ENCODE measurements around the gene THSD8. TPM values are rescaled to one million over a fixed set of nuclear protein-coding genes. Genes with fewer than 3 reads are reported as not detected.

The THSD8 gene
- total RNA-seq, result 10 to 100 TPM in 1 of 5 experiments, 1 to 10 TPM in 2, under 1 TPM in 1, not detected in 1; 0.80 to 18.9 (median 2.1) TPM
- polyA plus RNA-seq, result not detected
- total RNA-seq, result not detected

GRCh38 chr19:12801466-12802266 is at the start of gene THSD8, which contains the start of gene PRDX2:
Gene THSD8, plus strand, starts transcription at chr19:12802069. Its CDS starts 3 bp downstream, at chr19:12802072.
Gene PRDX2, minus strand, starts transcription at chr19:12801800. Its CDS starts 539 bp downstream, at chr19:12801261.
- Histone ChIP-seq H3K4me3 (ENCODE audit: low read length) (peak within 1 kb of the TSS; percentile 88), H3K4me1 (ENCODE audit: control insufficient read depth in 2 of 2, insufficient read depth in 2 of 2, low read length in 2 of 2) (peaks cover 19 to 20% of the 10 kb centered on the region in 2 donors), H3K27me3 (ENCODE audit: control insufficient read depth in 2 of 2, insufficient read depth in 2 of 2, low read length in 2 of 2) (no peaks in the 10 kb centered on the region), H3K9me3 (ENCODE audit: control insufficient read depth in 2 of 3, low read length in 3 of 3) (no peaks in the 10 kb centered on the region), H3K27ac (ENCODE audit: low read depth, low read length) (peak within 1 kb of the TSS; percentile 86), H3K36me3 (ENCODE audit: control insufficient read depth in 2 of 3, insufficient read depth in 3 of 3, low read length in 3 of 3) (peaks cover 0 to 28% (median 5%) of the 10 kb centered on the region in 3 experiments)
- Mint-ChIP-seq H3K27ac (peak within 1 kb of the TSS; percentile 59 to 90 (median 78)), H3K9me3 (peaks cover 0 to 1% (median 0%) of the 10 kb centered on the region in 11 donors), H3K36me3 (peaks cover 0 to 7% (median 0%) of the 10 kb centered on the region in 5 donors), H3K4me3 (peak within 1 kb of the TSS; percentile 85 to 92 (median 88)), H3K27me3 (peaks cover 0 to 6% (median 0%) of the 10 kb centered on the region in 5 donors), H3K4me1 (peaks cover 12 to 33% (median 31%) of the 10 kb centered on the region in 7 donors)
- ChIA-PET POLR2A (interaction anchor here (0.7 to 5.1 kb wide), 7 partner anchors 9 to 89 kb away, joined by 3 to 31 read pairs (median 3); partner anchors contain the start of genes GCDH and JUNB), CTCF (interaction anchor here (0.9 to 9.8 kb wide), 5 partner anchors 19 to 46 kb away, joined by 3 to 169 read pairs (median 8); partner anchors contain the start of gene HOOK2)
- ATAC-seq (peak; percentile 76), DNase-seq (peak; percentile 50 to 81 (median 66))
- intact Hi-C loops (cut with micrococcal nuclease), result loop anchor here (2.0 to 5.0 kb wide), 2 partner anchors 36 to 67 kb away; partner anchors contain the start of genes MAST1 (in 1 of the 2) and TRIR (in 1 of the 2)

GRCh38 chr19:12754465-12755196 is 47.2 kb upstream of the THSD8 start:
- H3K36me3 ChIP-seq (ENCODE audit: control insufficient read depth in 2 of 3, insufficient read depth in 3 of 3, low read length in 3 of 3), result no peaks in the 10 kb centered on the region
- no peak for DNase-seq
- Mint-ChIP-seq H3K4me1 (peaks cover 0 to 12% (median 8%) of the 10 kb centered on the region in 7 donors), H3K27ac (no peak overlapping the region), H3K27me3 (peaks cover 18 to 39% (median 26%) of the 10 kb centered on the region in 5 donors), H3K9me3 (no peaks in the 10 kb centered on the region), H3K4me3 (no peak overlapping the region), H3K36me3 (no peaks in the 10 kb centered on the region)
- H3K9me3 ChIP-seq (ENCODE audit: control insufficient read depth in 2 of 3, low read length in 3 of 3), result no peaks in the 10 kb centered on the region
- no peak for ATAC-seq
- peaks cover 0 to 7% of the 10 kb centered on the region in 2 donors for H3K4me1 ChIP-seq (ENCODE audit: control insufficient read depth in 2 of 2, insufficient read depth in 2 of 2, low read length in 2 of 2)
- POLR2A ChIA-PET, result interaction anchor here (1.0 to 1.3 kb wide), 2 partner anchors 8 to 41 kb away, joined by 3 read pairs; no protein-coding TSS in a partner anchor
- intact Hi-C loops (cut with micrococcal nuclease), result no loop called here
- CTCF ChIA-PET, result interaction anchor here (2.6 kb wide), 1 partner anchor 37 kb away, joined by 10 read pairs; no protein-coding TSS in a partner anchor
- no peaks in the 10 kb centered on the region for H3K27me3 ChIP-seq (ENCODE audit: control insufficient read depth in 2 of 2, insufficient read depth in 2 of 2, low read length in 2 of 2)
- H3K4me3 ChIP-seq (ENCODE audit: low read length), result no peak overlapping the region
- no peak overlapping the region for H3K27ac ChIP-seq (ENCODE audit: low read depth, low read length)

GRCh38 chr19:12756150-12756883 is 45.6 kb upstream of the THSD8 start:
- peak overlapping the region in 3 of 10 donors; percentile 6 to 27 (median 24) for H3K4me3 Mint-ChIP-seq
- ChIA-PET POLR2A (interaction anchor here (0.6 kb wide), 1 partner anchor 36 kb away, joined by 3 read pairs; no protein-coding TSS in a partner anchor), CTCF (interaction anchor here (0.6 to 5.1 kb wide), 6 partner anchors 9 to 91 kb away, joined by 3 to 39 read pairs (median 5); no protein-coding TSS in a partner anchor)
- no peaks in the 10 kb centered on the region for H3K36me3 Mint-ChIP-seq
- no peak overlapping the region for H3K27ac Mint-ChIP-seq
- Histone ChIP-seq H3K27me3 (ENCODE audit: control insufficient read depth in 2 of 2, insufficient read depth in 2 of 2, low read length in 2 of 2) (no peaks in the 10 kb centered on the region), H3K36me3 (ENCODE audit: control insufficient read depth in 2 of 3, insufficient read depth in 3 of 3, low read length in 3 of 3) (no peaks in the 10 kb centered on the region), H3K4me1 (ENCODE audit: control insufficient read depth in 2 of 2, insufficient read depth in 2 of 2, low read length in 2 of 2) (peaks cover 0 to 7% of the 10 kb centered on the region in 2 donors), H3K27ac (ENCODE audit: low read depth, low read length) (no peak overlapping the region), H3K9me3 (ENCODE audit: control insufficient read depth in 2 of 3, low read length in 3 of 3) (no peaks in the 10 kb centered on the region), H3K4me3 (ENCODE audit: low read length) (no peak overlapping the region)
- intact Hi-C loops (cut with micrococcal nuclease), result loop anchor here in 1 of 2 donors (2.0 kb wide), 1 partner anchor 24 kb away; no protein-coding TSS in a partner anchor
- peaks cover 0 to 9% (median 8%) of the 10 kb centered on the region in 7 donors for H3K4me1 Mint-ChIP-seq
- DNase-seq (no peak), ATAC-seq (no peak)
- no peaks in the 10 kb centered on the region for H3K9me3 Mint-ChIP-seq
- peaks cover 10 to 25% (median 14%) of the 10 kb centered on the region in 5 donors for H3K27me3 Mint-ChIP-seq

GRCh38 chr19:12757544-12758274 is 44.2 kb upstream of the THSD8 start:
- no peaks in the 10 kb centered on the region for H3K36me3 Mint-ChIP-seq

GRCh38 chr19:12759686-12760085 is 42.2 kb upstream of the THSD8 start:
- Histone ChIP-seq H3K36me3 (ENCODE audit: control insufficient read depth in 2 of 3, insufficient read depth in 3 of 3, low read length in 3 of 3) (peaks cover 0 to 2% (median 0%) of the 10 kb centered on the region in 3 experiments), H3K9me3 (ENCODE audit: control insufficient read depth in 2 of 3, low read length in 3 of 3) (no peaks in the 10 kb centered on the region), H3K27ac (ENCODE audit: low read depth, low read length) (no peak overlapping the region), H3K4me3 (ENCODE audit: low read length) (no peak overlapping the region), H3K27me3 (ENCODE audit: control insufficient read depth in 2 of 2, insufficient read depth in 2 of 2, low read length in 2 of 2) (no peaks in the 10 kb centered on the region), H3K4me1 (ENCODE audit: control insufficient read depth in 2 of 2, insufficient read depth in 2 of 2, low read length in 2 of 2) (peaks cover 0 to 7% of the 10 kb centered on the region in 2 donors)
- DNase-seq (no peak), ATAC-seq (no peak)
- Mint-ChIP-seq H3K4me1 (peaks cover 0 to 10% (median 8%) of the 10 kb centered on the region in 7 donors), H3K27me3 (peaks cover 4 to 14% (median 9%) of the 10 kb centered on the region in 5 donors), H3K4me3 (no peak overlapping the region), H3K9me3 (no peaks in the 10 kb centered on the region), H3K27ac (no peak overlapping the region), H3K36me3 (peaks cover 0 to 9% (median 0%) of the 10 kb centered on the region in 5 donors)
- CTCF ChIA-PET, result interaction anchor here (0.7 to 5.1 kb wide), 13 partner anchors 13 to 196 kb away, joined by 3 to 41 read pairs (median 7); partner anchors contain the start of genes HOOK2, RNASEH2A and TNPO2
- intact Hi-C loops (cut with micrococcal nuclease), result loop anchor here (1.0 to 2.0 kb wide), 5 partner anchors 15 to 119 kb away; partner anchors contain the start of gene HOOK2 (in 1 of the 2)
- POLR2A ChIA-PET, result interaction anchor here (0.6 to 1.4 kb wide), 6 partner anchors 9 to 145 kb away, joined by 3 to 4 read pairs (median 3); partner anchors contain the start of gene TRIR

More at GRCh38 chr19:12757544-12758274, 44.2 kb upstream of the THSD8 start:
- peaks cover 0 to 7% of the 10 kb centered on the region in 2 donors for H3K4me1 ChIP-seq (ENCODE audit: control insufficient read depth in 2 of 2, insufficient read depth in 2 of 2, low read length in 2 of 2)
- Mint-ChIP-seq H3K4me3 (peak overlapping the region in 8 of 10 donors; percentile 13 to 64 (median 46)), H3K9me3 (no peaks in the 10 kb centered on the region), H3K27ac (no peak overlapping the region), H3K4me1 (peaks cover 0 to 10% (median 8%) of the 10 kb centered on the region in 7 donors), H3K27me3 (peaks cover 10 to 20% (median 11%) of the 10 kb centered on the region in 5 donors)
- H3K27ac ChIP-seq (ENCODE audit: low read depth, low read length), result no peak overlapping the region
- ChIA-PET CTCF (interaction anchor here (0.6 to 5.1 kb wide), 14 partner anchors 8 to 144 kb away, joined by 3 to 41 read pairs (median 5); partner anchors contain the start of gene RNASEH2A), POLR2A (interaction anchor here (0.7 to 1.0 kb wide), 2 partner anchors 24 to 40 kb away, joined by 3 read pairs; no protein-coding TSS in a partner anchor)
- H3K9me3 ChIP-seq (ENCODE audit: control insufficient read depth in 2 of 3, low read length in 3 of 3), result no peaks in the 10 kb centered on the region
- intact Hi-C loops (cut with micrococcal nuclease), result loop anchor here (1.0 to 2.0 kb wide), 3 partner anchors 25 to 193 kb away; no protein-coding TSS in a partner anchor
- no peaks in the 10 kb centered on the region for H3K27me3 ChIP-seq (ENCODE audit: control insufficient read depth in 2 of 2, insufficient read depth in 2 of 2, low read length in 2 of 2)
- no peaks in the 10 kb centered on the region for H3K36me3 ChIP-seq (ENCODE audit: control insufficient read depth in 2 of 3, insufficient read depth in 3 of 3, low read length in 3 of 3)
- peak; percentile 87 for ATAC-seq
- peak in 8 of 9 donors; percentile 40 to 84 (median 57) for DNase-seq
- peak overlapping the region; percentile 27 for H3K4me3 ChIP-seq (ENCODE audit: low read length)

Measured in naive thymus-derived CD4-positive, alpha-beta T cell (primary cell).